Glomerular endothelial cell (primary cell): ENCODE measurements around the gene SLCO2B1. TPM values are rescaled to one million over a fixed set of nuclear protein-coding genes. Genes with fewer than 3 reads are reported as not detected.

Source experiments
- DNase-seq: peaks from one replicate; pipeline ENCODE4 v3.0.0-alpha.2; 2011; ENCODE audit warnings: low read depth, low spot score; ENCODE audit errors: extremely low read depth
- total RNA-seq: library from RNA; depleted of rRNA; stranded (reverse); fragments of >200 nt; gene quantifications from 2 replicates; pipeline ENCODE4 v1.2.3, GENCODE V29; 2015

The SLCO2B1 gene
- total RNA-seq, 1 donor from 2014 or later: 5.4 TPM

- DNase-seq: no peak
Measured at GRCh38 chr11:75145196-75145971, 5.5 kb upstream of the SLCO2B1 start.

DNA sequence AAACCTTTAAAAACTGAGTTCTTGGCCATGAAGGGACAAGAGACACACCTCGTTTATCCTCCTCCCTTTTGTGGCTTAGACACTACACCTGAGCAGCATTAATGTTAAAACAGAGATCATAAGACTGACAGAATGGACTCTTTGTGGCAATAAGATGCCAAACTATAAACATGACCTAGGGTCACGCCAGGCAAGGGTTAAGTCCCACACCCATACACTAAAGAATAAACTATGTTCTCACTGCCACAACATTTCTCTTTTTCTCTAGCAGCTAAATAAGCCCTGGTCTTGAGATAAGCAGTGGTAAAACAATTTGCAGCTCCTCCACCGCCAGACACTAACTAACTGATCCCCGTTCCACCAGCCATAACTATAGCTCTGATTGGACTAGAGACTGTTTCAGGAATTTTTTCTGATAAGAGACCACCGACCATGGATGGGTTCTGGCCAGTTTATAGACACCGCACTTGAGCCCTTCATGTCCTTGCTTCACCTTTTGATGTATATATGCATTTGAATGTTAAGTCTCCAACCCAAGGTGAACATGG is 4.9 kb upstream of the SLCO2B1 start:
- no peak for DNase-seq

DNA sequence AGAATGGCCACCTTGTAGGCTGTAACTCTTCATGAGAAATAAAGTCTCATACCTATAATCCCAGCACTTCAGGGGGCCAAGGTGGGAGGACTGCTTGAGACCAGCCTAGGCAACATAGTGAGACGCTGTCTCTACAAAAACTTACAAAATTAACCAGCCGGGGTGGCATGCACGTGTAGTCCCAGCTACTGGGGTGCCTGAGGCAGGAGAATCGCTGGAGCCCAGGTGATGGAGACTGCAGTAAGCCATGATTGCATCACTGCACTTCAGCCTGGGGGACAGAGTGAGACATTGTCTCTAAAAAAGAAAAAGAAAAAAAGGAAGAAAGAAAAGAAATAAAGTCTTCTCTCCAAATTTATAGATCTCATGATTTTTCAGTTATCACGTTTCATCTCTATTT is 4.2 kb upstream of the SLCO2B1 start:
- DNase-seq: no peak

DNA sequence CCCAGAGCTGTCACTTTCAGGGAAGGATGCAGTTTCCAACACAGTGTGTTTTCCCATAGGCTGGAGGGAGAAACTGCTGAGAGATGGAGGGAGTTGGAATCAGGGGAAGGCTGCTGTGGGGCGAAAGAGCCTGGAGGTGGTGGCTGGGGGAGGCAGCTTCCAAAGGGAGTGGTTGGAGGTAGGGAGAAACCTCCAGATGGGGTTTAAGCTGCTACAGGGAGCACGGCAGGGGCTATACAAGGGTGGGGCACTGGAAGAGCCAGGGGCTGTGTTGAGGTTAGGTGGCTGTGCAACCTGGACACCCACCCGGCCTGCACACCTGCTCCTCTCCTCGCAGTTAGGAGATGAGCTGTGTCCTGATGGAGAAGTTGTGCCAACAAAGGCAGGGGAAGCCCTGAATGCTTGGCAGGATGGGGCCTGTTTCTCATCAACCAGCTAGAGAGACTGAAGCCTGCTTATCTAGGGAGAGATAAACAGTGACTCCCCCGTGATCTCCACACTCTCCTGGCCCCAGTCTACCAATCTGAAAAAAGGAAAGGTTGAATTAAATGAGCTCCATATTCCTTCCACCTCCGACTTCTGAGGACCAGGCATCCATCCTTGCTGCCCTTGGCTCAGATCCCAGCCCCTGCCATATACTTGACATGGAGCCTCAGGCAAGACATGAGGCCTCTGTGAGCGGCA is 3.6 kb upstream of the SLCO2B1 start:
- no peak for DNase-seq

DNA sequence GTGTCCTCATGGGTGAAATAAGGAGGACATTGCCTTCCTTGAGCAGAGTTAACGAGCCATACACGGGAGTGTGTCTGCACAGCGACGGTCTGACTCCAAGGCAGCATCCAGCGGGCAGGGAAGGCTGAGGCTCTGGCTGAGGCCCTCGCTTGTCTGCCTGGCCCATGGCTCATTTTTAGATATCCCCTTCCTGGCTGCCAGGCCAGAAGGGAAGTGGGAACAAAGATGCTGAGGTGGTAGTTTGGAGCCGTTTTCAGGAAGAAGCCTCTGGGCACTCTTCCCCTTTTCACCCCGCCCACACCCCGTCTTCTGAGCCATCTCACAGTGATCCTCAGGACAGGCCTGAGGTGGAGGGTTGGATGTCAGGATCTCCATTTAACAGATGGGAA is 3.0 kb upstream of the SLCO2B1 start:
- no peak for DNase-seq

DNA sequence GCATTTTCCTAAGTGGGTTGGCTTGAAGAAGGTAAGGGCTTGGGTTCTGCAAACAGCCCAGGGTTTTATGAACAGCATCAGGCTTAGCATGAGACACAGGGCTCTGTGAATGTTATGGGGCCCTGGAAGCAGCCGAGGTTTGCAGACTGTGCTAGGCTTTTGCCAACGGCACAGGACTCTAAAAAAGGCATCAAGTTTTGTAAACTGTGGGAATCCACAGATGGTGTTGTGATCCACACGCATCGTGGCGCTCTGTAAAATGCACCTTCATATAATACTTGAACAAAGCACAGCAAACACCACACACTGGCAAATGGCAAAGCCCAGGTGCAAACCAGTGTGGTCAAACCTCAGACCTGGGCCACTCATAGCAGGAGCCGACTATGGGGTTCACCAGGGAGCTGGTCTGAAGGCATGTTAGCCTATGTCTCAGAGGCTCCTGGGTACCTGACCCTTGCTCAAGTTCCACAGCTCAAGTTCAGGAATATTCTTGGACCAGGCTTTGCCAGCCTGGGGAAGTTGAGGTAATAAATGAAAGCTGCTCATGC is 2.4 kb upstream of the SLCO2B1 start:
- no peak for DNase-seq

- no peak for DNase-seq
Measured at GRCh38 chr11:75149766-75150465, 991 bp upstream of the SLCO2B1 start.

- no peak for DNase-seq
Measured at GRCh38 chr11:75151346-75152047, 590 bp downstream of the SLCO2B1 start.

DNA sequence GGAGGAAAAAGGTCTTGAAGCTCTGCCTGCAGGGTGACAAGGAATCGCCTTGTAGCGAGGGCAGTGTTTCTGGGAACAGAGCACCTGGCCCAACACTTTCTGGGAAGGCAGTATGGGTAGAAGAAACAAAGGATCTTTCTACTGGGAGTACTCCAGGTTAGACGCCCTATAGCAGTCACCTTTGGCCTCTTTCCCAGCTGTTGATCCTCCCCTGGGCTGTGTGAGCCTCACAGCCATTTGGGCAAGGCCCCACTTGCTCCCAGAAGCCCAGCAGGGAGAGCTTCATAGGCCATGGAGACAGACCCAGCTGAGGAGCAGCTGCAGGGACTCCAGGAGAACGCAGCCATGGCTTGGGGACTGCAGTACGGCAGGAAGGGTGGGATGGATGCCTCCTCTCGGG is 1.2 kb downstream of the SLCO2B1 start:
- DNase-seq: no peak

DNA sequence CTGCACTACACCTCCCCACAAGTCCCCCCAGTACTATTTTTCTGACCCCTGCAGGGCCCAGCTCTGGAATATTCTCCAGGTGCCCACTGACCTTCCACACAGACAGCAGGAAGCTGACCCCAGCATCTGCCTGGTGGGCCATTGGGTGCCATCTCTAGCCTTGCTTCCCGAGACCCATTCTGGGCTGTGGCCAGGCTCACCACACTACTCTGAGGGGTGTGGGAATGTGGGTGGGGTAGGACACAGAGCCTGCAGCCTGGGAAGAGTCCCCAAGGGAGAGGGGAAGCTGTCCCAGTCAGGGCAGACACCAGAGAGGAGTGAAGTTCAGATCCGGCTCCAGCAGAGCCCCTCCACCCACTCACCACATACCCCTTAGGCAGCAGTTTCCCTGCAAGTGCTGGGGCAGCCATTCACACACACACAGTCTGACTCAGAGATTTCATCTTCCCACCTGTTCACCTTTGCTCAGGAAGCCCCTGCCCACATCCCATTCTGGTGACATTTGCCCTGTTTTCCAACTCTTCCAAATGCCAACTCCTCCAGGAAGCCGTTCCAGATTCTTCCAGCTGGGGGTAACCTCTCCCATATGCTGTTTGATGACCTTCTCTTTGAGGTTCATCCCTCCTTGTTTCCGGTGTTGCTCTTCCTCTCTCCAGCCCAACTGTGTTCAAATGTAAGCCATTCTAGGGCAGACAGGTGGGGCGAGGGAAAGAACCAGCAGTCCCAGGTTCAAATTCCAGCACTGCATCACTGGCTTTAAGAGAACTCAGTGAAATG is 1.9 kb downstream of the SLCO2B1 start:
- no peak for DNase-seq

DNA sequence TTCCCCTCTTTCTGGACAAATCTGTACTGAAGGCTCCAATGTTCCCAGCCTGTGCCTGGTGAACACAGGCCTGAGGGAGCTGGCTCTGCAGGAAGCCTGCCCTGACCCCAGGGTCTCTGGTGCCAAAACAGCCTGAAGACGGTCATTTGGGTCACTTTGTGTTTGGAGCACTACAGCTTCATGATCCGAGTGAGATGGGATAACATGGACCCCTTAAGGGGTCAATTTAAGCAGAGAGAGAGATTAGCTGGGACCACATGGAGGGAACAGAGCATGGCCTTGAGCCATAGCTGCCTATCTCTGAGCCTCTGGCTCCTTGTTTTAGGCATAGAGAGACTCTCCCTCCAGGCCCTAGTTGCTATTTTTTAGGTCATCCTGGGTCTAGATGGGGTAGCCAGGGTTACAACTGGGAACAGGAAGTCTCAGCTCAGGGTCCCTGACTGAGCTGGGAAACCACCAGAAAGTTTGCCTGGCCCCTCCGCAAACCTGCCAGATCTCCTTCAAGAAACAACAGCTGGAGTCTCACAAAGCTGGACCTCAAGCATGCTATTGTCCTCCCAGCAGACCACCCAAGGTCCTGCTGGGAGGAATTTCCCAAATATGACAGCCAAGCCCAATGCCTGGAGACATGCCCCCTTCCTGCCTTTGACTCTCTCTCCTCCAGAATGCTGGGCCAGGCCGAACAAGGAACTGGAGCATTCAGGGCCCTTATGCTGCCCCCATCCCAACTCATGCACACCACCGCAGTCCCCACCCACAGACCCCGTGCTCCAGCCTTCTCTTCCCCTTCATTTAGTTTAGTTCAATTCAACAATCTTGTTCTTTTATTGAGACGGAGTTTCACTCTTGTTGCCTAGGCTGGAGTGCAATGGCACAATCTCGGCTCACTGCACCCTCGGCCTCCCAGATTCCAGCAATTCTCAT is 4.0 kb downstream of the SLCO2B1 start:
- DNase-seq: no peak

DNA sequence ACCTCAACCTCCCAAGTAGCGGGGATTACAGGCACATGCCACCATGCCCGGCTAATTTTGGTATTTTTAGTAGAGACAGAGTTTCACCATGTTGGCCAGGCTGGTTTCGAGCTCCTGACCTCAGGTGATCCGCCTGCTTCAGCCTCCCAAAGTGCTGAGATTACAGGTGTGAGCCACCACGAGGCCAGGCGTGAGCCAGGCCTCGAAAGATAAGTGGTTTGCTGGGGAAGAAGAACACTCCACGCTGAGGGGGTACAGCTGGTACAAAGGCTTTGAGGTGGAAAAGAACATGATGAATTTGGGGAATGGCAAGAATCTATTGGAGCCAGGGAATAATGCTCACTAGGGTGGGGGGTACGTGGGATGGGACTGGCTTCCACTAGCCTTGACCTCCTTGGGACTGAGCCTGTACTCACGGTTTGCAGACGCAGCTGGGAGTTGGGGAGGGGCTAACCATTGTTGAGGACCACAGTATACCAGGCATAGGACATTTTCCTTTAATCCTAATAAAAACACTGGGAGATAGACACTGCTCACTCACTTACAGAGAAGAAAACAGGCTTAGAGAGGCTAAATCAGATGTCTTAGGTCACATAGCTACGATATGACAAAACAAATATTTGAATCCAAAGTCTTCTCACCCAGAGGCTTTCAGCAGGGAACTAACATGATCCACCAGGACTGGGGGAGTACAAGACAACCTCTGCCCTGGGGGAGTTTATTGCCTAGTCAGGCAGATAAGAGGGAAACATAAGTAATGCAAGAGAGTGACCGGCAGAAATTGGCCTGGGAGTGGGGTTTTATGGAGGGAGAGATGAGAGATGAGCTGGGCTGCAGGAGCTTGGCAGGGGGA is 4.9 kb downstream of the SLCO2B1 start:
- DNase-seq: no peak

- DNase-seq: no peak
Measured at GRCh38 chr11:75158241-75158640, 7.3 kb downstream of the SLCO2B1 start.

DNA sequence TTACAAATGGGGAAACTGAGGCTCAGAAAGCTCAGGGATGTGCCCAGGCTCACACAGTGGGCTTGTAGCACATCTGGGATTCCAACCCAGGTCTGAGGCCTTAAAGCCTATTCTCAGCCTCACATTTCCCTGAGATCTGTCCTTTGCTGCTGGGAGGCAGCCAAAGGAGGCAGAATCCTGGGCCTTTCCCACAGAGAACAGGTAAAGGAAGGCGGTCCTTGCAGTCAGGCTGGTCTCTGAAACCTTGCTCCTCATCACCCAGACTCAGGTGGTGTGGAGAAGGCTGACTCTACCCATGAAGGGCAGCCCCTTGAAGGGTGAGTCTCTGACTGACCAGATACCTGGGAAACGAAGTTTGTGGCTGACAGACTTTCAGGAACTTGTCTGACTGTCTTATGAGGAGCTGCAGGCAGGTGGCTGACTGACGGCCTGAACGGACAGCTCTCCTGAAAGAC is 7.8 kb downstream of the SLCO2B1 start:
- DNase-seq: no peak

DNA sequence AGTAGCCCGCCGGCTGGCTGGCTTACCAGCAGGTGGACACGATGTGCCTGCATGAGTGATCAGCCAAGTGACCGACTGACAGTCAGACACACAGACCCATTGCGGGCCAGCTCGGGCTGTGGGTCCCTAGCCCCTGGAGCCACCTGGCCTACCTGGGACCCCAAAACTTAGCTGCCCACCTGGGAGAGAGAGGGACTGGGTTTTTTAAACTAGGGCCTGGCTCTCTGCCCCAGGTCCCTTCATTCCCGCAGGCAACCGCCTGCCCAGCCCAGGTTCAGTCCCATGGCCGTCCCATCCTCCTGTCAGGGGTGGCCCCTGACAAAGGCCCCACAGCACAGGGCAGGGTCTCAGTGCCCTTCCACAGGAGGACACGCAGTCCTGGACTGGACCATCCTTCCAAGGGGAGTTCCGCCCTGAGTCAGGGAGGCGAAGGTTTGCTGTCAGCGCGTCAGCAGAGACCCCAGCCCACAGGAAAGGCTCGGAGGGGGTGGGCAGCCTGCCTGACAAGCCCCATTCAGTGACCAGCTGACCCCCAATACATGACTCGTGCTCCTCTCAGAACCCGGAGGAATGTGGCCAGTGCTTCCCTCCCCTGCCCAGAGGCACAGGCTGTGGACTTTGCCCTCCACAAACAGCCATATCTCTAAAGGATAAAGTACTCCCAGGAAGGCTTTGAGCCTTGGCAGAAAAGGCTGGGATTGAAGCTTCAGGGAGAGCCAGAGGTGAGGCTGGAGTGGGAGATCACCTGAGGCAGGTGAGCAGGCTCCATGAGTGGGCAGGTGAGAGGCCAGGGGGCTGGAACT is 8.4 kb downstream of the SLCO2B1 start:
- DNase-seq: no peak

GRCh38 chr11:75160220-75160757 is 9.4 kb downstream of the SLCO2B1 start:
- DNase-seq: no peak

- DNase-seq: no peak
Measured at GRCh38 chr11:75160880-75161279, 10.0 kb downstream of the SLCO2B1 start.
